IMR-90 (cell line): ENCODE results near the gene FAM151A. TPM values are rescaled to one million over a fixed set of nuclear protein-coding genes. Genes with fewer than 3 reads are reported as not detected.

ENCODE experiments used
- ATAC-seq: fragments of 200-7000 bp; cut with Tn5 transposase; 2 replicates; pipeline ENCODE4 v1.9.1; 2020; ENCODE audit warnings: low read depth, mild to moderate bottlenecking, moderate library complexity
- BruUV-seq: library from RNA; stranded (reverse); fragments of 400-500 nt; replicated peaks from 2 replicates; lab custom pipeline; 2021; lab: Mats Ljungman, UMichigan
- CTCF ChIA-PET: fragments of 300-600 bp; formaldehyde crosslinking; extraction: SDS; loops from one replicate; lab custom pipeline; 2021; ENCODE audit warnings: antibody characterized with exemption; lab: Yijun Ruan, JAX
- POLR2A ChIA-PET: fragments of 300-600 bp; sonication (Branson Sonifier 250); formaldehyde crosslinking; loops from one replicate; lab custom pipeline; 2022; ENCODE audit warnings: antibody characterized with exemption; ENCODE audit not compliant: unreplicated experiment; lab: Charles Lee
- DNase-seq: peaks from one replicate; pipeline ENCODE4 v3.0.0; 2013
- H2AFZ ChIP-seq: replicated peaks from 2 replicates; pipeline ENCODE3; 2013; ENCODE audit warnings: low read length, mild to moderate bottlenecking; ENCODE audit not compliant: poor library complexity
- H2AK5ac ChIP-seq: 2 replicates; pipeline ENCODE4 v1.6.1; 2013; ENCODE audit warnings: low read depth, low read length, inconsistent platforms
- H2AK9ac ChIP-seq: replicated peaks from 2 replicates; pipeline ENCODE3; 2013; ENCODE audit warnings: mild to moderate bottlenecking, low read depth, low read length, moderate library complexity; ENCODE audit not compliant: poor library complexity
- H2BK120ac ChIP-seq: 2 replicates; pipeline ENCODE4 v1.6.1; 2013; ENCODE audit warnings: low read depth, low read length, inconsistent platforms
- H2BK15ac ChIP-seq: 3 replicates; pipeline ENCODE4 v1.6.1; 2013; ENCODE audit warnings: low read depth, low read length, inconsistent platforms
- H2BK20ac ChIP-seq: 2 replicates; pipeline ENCODE4 v1.6.1; 2013; ENCODE audit warnings: low read depth, mild to moderate bottlenecking, inconsistent platforms, low read length, moderate library complexity
- H2BK5ac ChIP-seq: 2 replicates; pipeline ENCODE4 v1.6.1; 2013; ENCODE audit warnings: mild to moderate bottlenecking, low read depth, low read length, inconsistent platforms; ENCODE audit not compliant: poor library complexity, severe bottlenecking
- H3K14ac ChIP-seq: replicated peaks from 2 replicates; pipeline ENCODE4 v1.6.1; 2013; ENCODE audit warnings: low read depth, low read length, inconsistent platforms
- H3K18ac ChIP-seq: 2 replicates; pipeline ENCODE4 v1.6.1; 2013; ENCODE audit warnings: low read depth, low read length, control low read depth
- H3K23ac ChIP-seq: 2 replicates; pipeline ENCODE4 v1.6.1; 2013; ENCODE audit warnings: low read depth, low read length, inconsistent platforms
- H3K27ac ChIP-seq: 2 replicates; pipeline ENCODE4 v1.5.1; 2013; ENCODE audit warnings: mild to moderate bottlenecking, control low read depth, low read length; ENCODE audit not compliant: insufficient read depth
- H3K27me3 ChIP-seq: 2 replicates; pipeline ENCODE4 v1.6.1; 2013; ENCODE audit warnings: low read length; ENCODE audit not compliant: control insufficient read depth, insufficient read depth
- H3K36me3 ChIP-seq: 2 replicates; pipeline ENCODE4 v1.6.1; 2013; ENCODE audit warnings: low read length, mixed read lengths; ENCODE audit not compliant: control insufficient read depth, insufficient read depth
- H3K4ac ChIP-seq: 2 replicates; pipeline ENCODE4 v1.6.1; 2013; ENCODE audit warnings: low read depth, low read length, inconsistent platforms
- H3K4me1 ChIP-seq: 2 replicates; pipeline ENCODE4 v1.6.1; 2013; ENCODE audit warnings: low read length, mixed read lengths; ENCODE audit not compliant: control insufficient read depth, insufficient read depth
- H3K4me2 ChIP-seq: 2 replicates; pipeline ENCODE4 v1.6.1; 2013; ENCODE audit warnings: low read depth, mild to moderate bottlenecking, control low read depth, low read length, moderate library complexity
- H3K4me3 ChIP-seq: 2 replicates; pipeline ENCODE4 v1.5.1; 2013; ENCODE audit warnings: low read depth, mild to moderate bottlenecking, control low read depth, low read length, moderate library complexity; ENCODE audit not compliant: insufficient read depth
- H3K56ac ChIP-seq: 2 replicates; pipeline ENCODE4 v1.6.1; 2013; ENCODE audit warnings: low read length, inconsistent platforms; ENCODE audit not compliant: insufficient read depth; ENCODE audit errors: extremely low read depth
- H3K79me1 ChIP-seq, 2 experiments: 2 replicates each; pipeline ENCODE4 v1.6.1; 2013; ENCODE audit warnings: low read length in 2 of 2, inconsistent platforms in 1 of 2, low read depth in 1 of 2
- H3K9ac ChIP-seq: 2 replicates; pipeline ENCODE4 v1.6.1; 2013; ENCODE audit warnings: low read depth, low read length, control low read depth
- H3K9me1 ChIP-seq: 2 replicates; pipeline ENCODE4 v1.6.1; 2013; ENCODE audit warnings: low read length, inconsistent platforms; ENCODE audit not compliant: insufficient read depth
- H3K9me3 ChIP-seq: 2 replicates; pipeline ENCODE4 v1.6.1; 2013; ENCODE audit warnings: low read length; ENCODE audit not compliant: control insufficient read depth, insufficient read depth
- H4K20me1 ChIP-seq: 2 replicates; pipeline ENCODE4 v1.6.1; 2013; ENCODE audit warnings: low read length, inconsistent platforms; ENCODE audit not compliant: insufficient read depth
- H4K5ac ChIP-seq: 2 replicates; pipeline ENCODE4 v1.6.1; 2013; ENCODE audit warnings: mild to moderate bottlenecking, low read depth, low read length, control low read depth
- H4K8ac ChIP-seq, 2 experiments: 2 replicates each; pipeline ENCODE4 v1.6.1; 2013; ENCODE audit warnings: low read depth in 2 of 2, low read length in 2 of 2, control low read depth in 1 of 2, inconsistent platforms in 1 of 2
- H4K91ac ChIP-seq: 2 replicates; pipeline ENCODE4 v1.6.1; 2013; ENCODE audit warnings: low read depth, low read length, inconsistent platforms; ENCODE audit not compliant: insufficient read depth
- BHLHE40 ChIP-seq: fragments of 150-350 bp; IDR thresholded peaks from 2 replicates; pipeline ENCODE4 v1.6.1; 2016; ENCODE audit warnings: mild to moderate bottlenecking, low read depth, low read length
- CEBPB ChIP-seq: IDR thresholded peaks from 2 replicates; pipeline ENCODE4 v1.6.1; 2012; ENCODE audit warnings: low read depth, low read length, improper control_type of control experiment
- CHD1 ChIP-seq: IDR thresholded peaks from 2 replicates; pipeline ENCODE4 v1.6.1; 2012; ENCODE audit warnings: low read depth, low read length, improper control_type of control experiment
- ELK1 ChIP-seq: fragments of 150-350 bp; IDR thresholded peaks from 2 replicates; pipeline ENCODE4 v1.6.1; 2016; ENCODE audit warnings: low read depth, mild to moderate bottlenecking, low read length, moderate library complexity, borderline replicate concordance
- FOS ChIP-seq: fragments of 150-350 bp; IDR thresholded peaks from 2 replicates; pipeline ENCODE4 v1.6.1; 2016; ENCODE audit warnings: low read depth, low read length
- MAFK ChIP-seq: IDR thresholded peaks from 2 replicates; pipeline ENCODE4 v1.6.1; 2012; ENCODE audit warnings: low read depth, low read length, improper control_type of control experiment
- MAZ ChIP-seq: IDR thresholded peaks from 2 replicates; pipeline ENCODE4 v1.6.1; 2012; ENCODE audit warnings: low read depth, mild to moderate bottlenecking, low read length, improper control_type of control experiment, moderate library complexity, borderline replicate concordance
- MXI1 ChIP-seq: IDR thresholded peaks from 2 replicates; pipeline ENCODE4 v1.6.1; 2012; ENCODE audit warnings: low read depth, mild to moderate bottlenecking, low read length, moderate library complexity, borderline replicate concordance
- NFE2L2 ChIP-seq: fragments of 150-350 bp; IDR thresholded peaks from 2 replicates; pipeline ENCODE4 v1.6.1; 2016; ENCODE audit warnings: low read depth, mild to moderate bottlenecking, low read length
- POLR2A ChIP-seq: IDR thresholded peaks from 2 replicates; pipeline ENCODE4 v1.6.1; 2012; ENCODE audit warnings: mild to moderate bottlenecking, low read depth, low read length
- RAD21 ChIP-seq: IDR thresholded peaks from 2 replicates; pipeline ENCODE4 v1.6.1; 2012; ENCODE audit warnings: low read length, improper control_type of control experiment
- RCOR1 ChIP-seq: IDR thresholded peaks from 2 replicates; pipeline ENCODE4 v1.6.1; 2012; ENCODE audit warnings: mild to moderate bottlenecking, low read length, improper control_type of control experiment; ENCODE audit not compliant: insufficient replicate concordance
- RFX5 ChIP-seq: IDR thresholded peaks from 2 replicates; pipeline ENCODE4 v1.8.0; 2012; ENCODE audit warnings: low read depth, mild to moderate bottlenecking, low read length, moderate library complexity
- SMC3 ChIP-seq: fragments of 150-350 bp; IDR thresholded peaks from 2 replicates; pipeline ENCODE4 v1.6.1; 2016; ENCODE audit warnings: low read depth, mild to moderate bottlenecking, antibody characterized with exemption, low read length, moderate library complexity
- WGBS, 2 experiments: methylation state at CpG; one replicate each; pipeline versions ENCODE4 v1.1.5 to v1.1.7; 2013; ENCODE audit warnings: missing lambda C conversion rate in 2 of 2; ENCODE audit not compliant: insufficient read length in 1 of 2; ENCODE audit errors: extremely low coverage in 2 of 2; 5-methylcytosine and 5-hydroxymethylcytosine counted together
- dilution Hi-C: fragments of 300-500 bp; cut with HindIII; formaldehyde crosslinking; loops from one replicate; pipeline ENCODE4 v1.14.3; 2018; ENCODE audit warnings: low sequenced_read_pairs; ENCODE audit not compliant: unreplicated experiment
- in situ Hi-C: fragments of 300-500 bp; cut with MboI; formaldehyde crosslinking; loops from 3 replicates; pipeline ENCODE4 v1.14.3; 2019; ENCODE audit warnings: low sequenced_read_pairs, inconsistent platforms, mixed read lengths
- intact Hi-C: fragments of 100-400 bp; cut with micrococcal nuclease; formaldehyde crosslinking; loops from 2 replicates; pipeline ENCODE4 v1.10.0; 2022
- polyA plus RNA-seq, 3 experiments: library from polyadenylated mRNA; depleted of rRNA; stranded (reverse); fragments of >200 nt; gene quantifications; 2 replicates each; pipeline ENCODE4 v1.2.3, GENCODE V29; 2012; ENCODE audit warnings: low replicate concordance in 1 of 3
- total RNA-seq: library from RNA; depleted of rRNA; stranded (reverse); fragments of >200 nt; gene quantifications from 2 replicates; pipeline ENCODE4 v1.2.3, GENCODE V29; 2012
- TF ChIP-seq, protein P1 (sequence below): fragments of 150-350 bp; IDR thresholded peaks from 2 replicates; pipeline ENCODE4 v1.6.1; 2017; ENCODE audit warnings: mild to moderate bottlenecking, antibody characterized with exemption, low read length, low read depth

Gene FAM151A
- total and polyA plus RNA-seq, 2 of the 4 experiments (the other 2 are of a cell fraction): not detected

DNA sequence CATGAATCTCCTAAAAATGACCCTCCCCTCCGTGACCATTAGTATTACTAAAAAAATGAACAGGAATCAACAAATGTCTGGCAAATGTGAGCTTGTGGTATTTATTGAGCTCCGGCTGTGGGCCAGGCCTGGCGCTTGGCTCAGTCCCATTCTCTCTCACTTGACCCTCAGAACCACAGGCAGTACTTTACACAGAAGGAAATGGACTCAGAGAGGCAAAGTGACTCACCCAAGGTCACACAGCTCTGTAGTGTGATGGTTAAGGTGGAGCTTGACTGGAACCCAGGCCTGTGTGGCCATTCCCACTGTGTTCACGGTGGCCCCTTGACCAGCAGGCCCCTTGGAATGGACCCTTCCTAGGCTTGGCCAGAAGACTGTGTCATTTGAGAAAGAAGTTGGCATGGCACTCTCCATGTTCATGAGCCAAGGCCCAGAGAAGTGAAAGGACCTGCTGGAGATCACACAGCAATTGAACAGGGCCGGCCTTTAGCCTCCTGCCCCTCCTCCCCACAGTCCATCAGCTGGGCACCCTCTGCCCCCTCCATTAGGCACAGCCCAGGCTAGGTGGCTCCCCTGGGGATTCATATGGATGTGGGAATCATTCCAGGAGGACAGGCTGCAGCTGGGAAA, 32.1 kb downstream of the FAM151A start:
- H4K20me1 ChIP-seq: no peaks in the 10 kb centered on the region
- H3K4me2 ChIP-seq: no peak overlapping the region
- H2BK5ac ChIP-seq: no peak overlapping the region
- no peaks in the 10 kb centered on the region for H3K9me1 ChIP-seq
- dilution Hi-C loops (no loop called here), in situ Hi-C loops (no loop called here), intact Hi-C loops (no loop called here)
- no peak overlapping the region for H2AFZ ChIP-seq
- no peak for TF ChIP-seq CEBPB
- TF ChIP-seq RFX5: no peak
- no peak for TF ChIP-seq MAZ
- no peak for TF ChIP-seq RCOR1
- TF ChIP-seq ELK1: no peak
- no peak for TF ChIP-seq MXI1
- TF ChIP-seq FOS: no peak
- no peak for TF ChIP-seq POLR2A
- no peak for TF ChIP-seq SMC3
- TF ChIP-seq NFE2L2: no peak
- TF ChIP-seq, protein P1, sequence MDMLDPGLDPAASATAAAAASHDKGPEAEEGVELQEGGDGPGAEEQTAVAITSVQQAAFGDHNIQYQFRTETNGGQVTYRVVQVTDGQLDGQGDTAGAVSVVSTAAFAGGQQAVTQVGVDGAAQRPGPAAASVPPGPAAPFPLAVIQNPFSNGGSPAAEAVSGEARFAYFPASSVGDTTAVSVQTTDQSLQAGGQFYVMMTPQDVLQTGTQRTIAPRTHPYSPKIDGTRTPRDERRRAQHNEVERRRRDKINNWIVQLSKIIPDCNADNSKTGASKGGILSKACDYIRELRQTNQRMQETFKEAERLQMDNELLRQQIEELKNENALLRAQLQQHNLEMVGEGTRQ: no peak
- no peak for TF ChIP-seq MAFK
- no peak for TF ChIP-seq RAD21
- no peak for TF ChIP-seq CHD1
- no peak for TF ChIP-seq BHLHE40
- peaks cover 2% of the 10 kb centered on the region; the same call in 1 of the 2 replicates for H3K4me1 ChIP-seq
- no peak overlapping the region for H3K18ac ChIP-seq
- ATAC-seq (peak; percentile 29; the same call in 1 of the 2 replicates), DNase-seq (peak; percentile 42)
- H2BK15ac ChIP-seq: no peak overlapping the region
- no peaks in the 10 kb centered on the region for H3K9me3 ChIP-seq
- no peaks in the 10 kb centered on the region for H3K36me3 ChIP-seq
- ChIA-PET CTCF (no interaction called here), POLR2A (no interaction called here)
- H3K27me3 ChIP-seq: no peaks in the 10 kb centered on the region
- no peak overlapping the region for H2BK20ac ChIP-seq
- H3K4me3 ChIP-seq: no peak overlapping the region
- H2BK120ac ChIP-seq: no peak overlapping the region
- H4K8ac ChIP-seq: no peak overlapping the region
- H3K27ac ChIP-seq: no peak overlapping the region
- no peak overlapping the region for H3K23ac ChIP-seq
- no peak overlapping the region for H3K14ac ChIP-seq
- H3K56ac ChIP-seq: no peak overlapping the region
- no peak overlapping the region for H3K4ac ChIP-seq
- no TSS peak for BruUV-seq
- H4K91ac ChIP-seq: no peak overlapping the region
- no peak overlapping the region for H2AK5ac ChIP-seq
- no peak overlapping the region for H4K5ac ChIP-seq
- no peak overlapping the region for H3K9ac ChIP-seq
- no peaks in the 10 kb centered on the region for H3K79me1 ChIP-seq
- H2AK9ac ChIP-seq: no peak overlapping the region
- 60% methylated on average over 1 of the region's 5 CpGs; no CpG with 5 or more reads in 1 of the 2 experiments for WGBS, 2 experiments
